GM23338 (cell line): ENCODE data around the gene ZBTB48. TPM values are rescaled to one million over a fixed set of nuclear protein-coding genes. Genes with fewer than 3 reads are reported as not detected.

Experiments
- ATAC-seq: fragments of 200-7000 bp; cut with Tn5 transposase; 3 replicates; pipeline ENCODE4 v1.9.1; 2020
- DNase-seq: peaks from one replicate; pipeline ENCODE4 v3.0.0-alpha.2; 2015; ENCODE audit warnings: low spot score
- H2AFZ ChIP-seq: fragments of 200-600 bp; sonication (generic); 2 replicates; pipeline ENCODE4 v1.8.0; 2016; ENCODE audit warnings: antibody characterized with exemption, mild to moderate bottlenecking, moderate library complexity
- H3F3A ChIP-seq: fragments of 200-600 bp; sonication (generic); replicated peaks from 2 replicates; pipeline ENCODE4 v1.8.0; 2017; ENCODE audit warnings: antibody characterized with exemption, mixed run types, low read depth
- H3K27ac ChIP-seq: fragments of 200-600 bp; sonication (generic); 2 replicates; pipeline ENCODE4 v1.6.1; 2016; ENCODE audit warnings: low read depth
- H3K27me3 ChIP-seq: fragments of 200-600 bp; sonication (generic); 2 replicates; pipeline ENCODE4 v1.8.0; 2016; ENCODE audit warnings: mild to moderate bottlenecking, mixed run types, moderate library complexity; ENCODE audit not compliant: insufficient read depth
- H3K36me3 ChIP-seq: fragments of 200-600 bp; sonication (generic); 2 replicates; pipeline ENCODE4 v1.8.0; 2016; ENCODE audit warnings: mild to moderate bottlenecking; ENCODE audit not compliant: insufficient read depth
- H3K4me1 ChIP-seq: fragments of 200-600 bp; sonication (generic); 2 replicates; pipeline ENCODE4 v1.8.0; 2016; ENCODE audit warnings: mild to moderate bottlenecking, moderate library complexity; ENCODE audit not compliant: insufficient read depth
- H3K4me2 ChIP-seq: fragments of 200-600 bp; sonication (generic); 2 replicates; pipeline ENCODE4 v1.7.1; 2017; ENCODE audit warnings: mixed run types
- H3K4me3 ChIP-seq: fragments of 200-600 bp; sonication (generic); 2 replicates; pipeline ENCODE4 v1.6.1; 2016; ENCODE audit warnings: mixed run types
- H3K79me2 ChIP-seq: fragments of 200-600 bp; sonication (generic); replicated peaks from 2 replicates; pipeline ENCODE4 v1.8.0; 2017; ENCODE audit warnings: mild to moderate bottlenecking; ENCODE audit not compliant: insufficient read depth
- H3K9me2 ChIP-seq: fragments of 200-600 bp; sonication (generic); 2 replicates; pipeline ENCODE4 v1.8.0; 2017; ENCODE audit not compliant: insufficient read depth
- H4K20me1 ChIP-seq: fragments of 200-600 bp; sonication (generic); replicated peaks from 2 replicates; pipeline ENCODE4 v1.8.0; 2017; ENCODE audit warnings: mild to moderate bottlenecking; ENCODE audit not compliant: insufficient read depth
- H3K27ac Mint-ChIP-seq: 2 replicates; pipeline ENCODE4 v1.8.0; 2020; ENCODE audit warnings: inconsistent platforms, mild to moderate bottlenecking, moderate library complexity, mixed read lengths
- H3K27me3 Mint-ChIP-seq: 3 replicates; pipeline ENCODE4 v1.8.0; 2022; ENCODE audit warnings: low read depth, mild to moderate bottlenecking, moderate library complexity, mixed read lengths, inconsistent platforms; ENCODE audit not compliant: insufficient read depth, poor library complexity
- H3K36me3 Mint-ChIP-seq: 3 replicates; pipeline ENCODE4 v1.8.0; 2021; ENCODE audit warnings: low read depth, mild to moderate bottlenecking, inconsistent platforms, moderate library complexity, mixed read lengths
- H3K4me1 Mint-ChIP-seq: 3 replicates; pipeline ENCODE4 v1.8.0; 2020; ENCODE audit warnings: mild to moderate bottlenecking, inconsistent platforms, mixed read lengths
- H3K4me3 Mint-ChIP-seq: 3 replicates; pipeline ENCODE4 v1.8.0; 2021; ENCODE audit warnings: moderate library complexity, mild to moderate bottlenecking, inconsistent platforms, mixed read lengths
- H3K9me3 Mint-ChIP-seq: 3 replicates; pipeline ENCODE4 v1.8.0; 2020; ENCODE audit warnings: moderate library complexity, mild to moderate bottlenecking, inconsistent platforms, mixed read lengths
- CREB1 ChIP-seq: fragments of 250-450 bp; sonication (Bioruptor Pico); IDR thresholded peaks from 2 replicates; pipeline ENCODE4 v1.5.0; 2020; ENCODE audit warnings: low read depth, mild to moderate bottlenecking, moderate library complexity
- CTCF ChIP-seq, 2 experiments: fragments of 200-600 bp in 1 of 2; sonication (generic) in 1 of 2; conservative IDR thresholded peaks; 2 replicates each; pipeline versions ENCODE4 v1.5.1 to v1.6.1; 2016 to 2017; ENCODE audit warnings: antibody characterized with exemption in 2 of 2, low read depth in 2 of 2, mild to moderate bottlenecking in 2 of 2, moderate library complexity in 1 of 2
- ETS1 ChIP-seq: IDR thresholded peaks from 2 replicates; pipeline ENCODE4 v1.6.1; 2016; ENCODE audit warnings: antibody characterized with exemption
- EZH2 ChIP-seq: fragments of 200-600 bp; sonication (generic); IDR thresholded peaks from one replicate; pipeline ENCODE4 v1.8.0; 2017; ENCODE audit warnings: antibody characterized with exemption, mild to moderate bottlenecking, low read depth; ENCODE audit not compliant: unreplicated experiment
- EZH2phosphoT487 ChIP-seq: fragments of 200-600 bp; sonication (generic); IDR thresholded peaks from one replicate; pipeline ENCODE4 v1.8.1; 2018; ENCODE audit warnings: antibody characterized with exemption; ENCODE audit not compliant: unreplicated experiment
- JUNB ChIP-seq: IDR thresholded peaks from one replicate; pipeline ENCODE4 v1.6.1; 2016; ENCODE audit warnings: antibody characterized with exemption; ENCODE audit not compliant: unreplicated experiment
- NANOG ChIP-seq: IDR thresholded peaks from 2 replicates; pipeline ENCODE4 v1.6.1; 2016; ENCODE audit warnings: antibody characterized with exemption, borderline replicate concordance
- POLR2AphosphoS5 ChIP-seq: IDR thresholded peaks from 2 replicates; pipeline ENCODE4 v1.6.1; 2016; ENCODE audit warnings: antibody characterized with exemption, low read depth
- REST ChIP-seq: IDR thresholded peaks from one replicate; pipeline ENCODE4 v1.6.1; 2018; ENCODE audit warnings: antibody characterized with exemption; ENCODE audit not compliant: unreplicated experiment
- STAT1 ChIP-seq: IDR thresholded peaks from one replicate; pipeline ENCODE4 v1.6.1; 2016; ENCODE audit warnings: antibody characterized with exemption; ENCODE audit not compliant: unreplicated experiment
- ZNF114 ChIP-seq: fragments of 250-450 bp; sonication (Bioruptor Pico); IDR thresholded peaks from 2 replicates; pipeline ENCODE4 v1.5.0; 2020; ENCODE audit warnings: mild to moderate bottlenecking, moderate library complexity
- ZNF331 ChIP-seq: fragments of 250-450 bp; sonication (Bioruptor Pico); IDR thresholded peaks from 2 replicates; pipeline ENCODE4 v1.5.0; 2020; ENCODE audit warnings: low read depth, mild to moderate bottlenecking, moderate library complexity
- ZNF462 ChIP-seq: fragments of 250-450 bp; sonication (Bioruptor Pico); IDR thresholded peaks from 2 replicates; pipeline ENCODE4 v1.5.0; 2020; ENCODE audit warnings: mild to moderate bottlenecking, moderate library complexity
- polyA plus RNA-seq: library from polyadenylated mRNA; unstranded; fragments of >200 nt; fragmentation: Nextera tagmentation; extraction: Ambion mirVana; gene quantifications from 2 replicates; pipeline ENCODE4 v1.2.1, GENCODE V29; 2016
- total RNA-seq: library from RNA; depleted of rRNA; stranded (reverse); fragments of >200 nt; shearing (Covaris generic); gene quantifications from 2 replicates; pipeline ENCODE4 v1.2.3, GENCODE V29; 2014

ZBTB48 gene
- total and polyA plus RNA-seq, 2 experiments from 2014 or later, result 17.3 to 25.5 TPM

- H3K4me3 ChIP-seq, result no peak overlapping the region
- no peak for TF ChIP-seq ZNF462 (CRISPR knock-in tag)
- TF ChIP-seq NANOG, result no peak
- TF ChIP-seq EZH2phosphoT487, result no peak
- TF ChIP-seq REST, result no peak
- TF ChIP-seq ZNF114 (CRISPR knock-in tag), result no peak
- no peak for TF ChIP-seq ETS1
- TF ChIP-seq CREB1 (CRISPR knock-in tag), result no peak
- TF ChIP-seq POLR2AphosphoS5, result no peak
- TF ChIP-seq JUNB, result no peak
- TF ChIP-seq EZH2, result no peak
- no peak for TF ChIP-seq CTCF (conservative IDR thresholded peaks at IDR 0.05; ENCODE audit: low read depth in 2 of 2)
- no peak for TF ChIP-seq ZNF331 (CRISPR knock-in tag)
- no peak for TF ChIP-seq STAT1
- H3K9me2 ChIP-seq, result no peaks in the 10 kb centered on the region
- peaks cover 5% of the 10 kb centered on the region; the same call in 1 of the 3 replicates for H3K4me1 Mint-ChIP-seq
- no peak for DNase-seq
- no peaks in the 10 kb centered on the region for H3K27me3 ChIP-seq
- H3K27me3 Mint-ChIP-seq, result peaks cover 7% of the 10 kb centered on the region
- H3K4me3 Mint-ChIP-seq, result no peak overlapping the region
- H2AFZ ChIP-seq, result no peak overlapping the region
- H3F3A ChIP-seq, result no peaks in the 10 kb centered on the region
- H3K79me2 ChIP-seq, result no peaks in the 10 kb centered on the region
- no peaks in the 10 kb centered on the region for H4K20me1 ChIP-seq
- no peak overlapping the region for H3K4me2 ChIP-seq
- no peaks in the 10 kb centered on the region for H3K36me3 ChIP-seq
- H3K27ac ChIP-seq, result no peak overlapping the region
- ATAC-seq, result no peak
- no peak overlapping the region for H3K27ac Mint-ChIP-seq
- H3K4me1 ChIP-seq, result no peaks in the 10 kb centered on the region
- H3K9me3 Mint-ChIP-seq, result peaks cover 3% of the 10 kb centered on the region; the same call in 1 of the 3 replicates
- H3K36me3 Mint-ChIP-seq, result no peaks in the 10 kb centered on the region
Measured at GRCh38 chr1:6570100-6570499, 9.7 kb upstream of the ZBTB48 start.
